Left lobe of liver (tissue), 2 donors: Measurements from ENCODE around the gene GNA14. TPM values are rescaled to one million over a fixed set of nuclear protein-coding genes. Genes with fewer than 3 reads are reported as not detected.
"Not testable (repeated sequence)": the region's sequence is repeated elsewhere in the genome, so short reads cannot be mapped to it uniquely, and the experiment has no call there.

Experiments
- ATAC-seq: fragments of 200-7000 bp; cut with Tn5 transposase; one replicate; pipeline ENCODE4 v1.9.1; 2020; ENCODE audit warnings: mild to moderate bottlenecking, moderate library complexity
- DNase-seq: peaks from one replicate; pipeline ENCODE4 v3.0.0-alpha.2; 2020; ENCODE audit warnings: low spot score
- total RNA-seq: library from RNA; stranded (reverse); gene quantifications from one replicate; pipeline ENCODE4 v1.2.1, GENCODE V29; 2021
- donor health status: DM: no; HTN: no; CAD: no; lungs with moderate emphysema.
- donor health status: DM: no; HTN: yes; CAD: no.

Gene GNA14
- total RNA-seq, result 2.5 TPM

- peak; percentile 89 for ATAC-seq
- DNase-seq, result peak; percentile 82
Observed at GRCh38 chr9:77648234-77649108, at the start of gene GNA14. Gene GNA14 (minus strand): TSS chr9:77648322. CDS start chr9:77647793, 529 bp downstream.

GRCh38 chr9:77697238-77697984, 49.3 kb upstream of the GNA14 start:
- ATAC-seq (no peak), DNase-seq (no peak)

GRCh38 chr9:77690723-77691122, 42.6 kb upstream of the GNA14 start:
- ATAC-seq, DNase-seq: not testable (repeated sequence)

- DNase-seq, result not testable (repeated sequence)
Observed at GRCh38 chr9:77690119-77690518, 42.0 kb upstream of the GNA14 start.

GRCh38 chr9:77687737-77688136, 39.6 kb upstream of the GNA14 start:
- not testable (repeated sequence) for ATAC-seq

More at GRCh38 chr9:77690119-77690518, 42.0 kb upstream of the GNA14 start:
- ATAC-seq, result not testable (repeated sequence)

GRCh38 chr9:77680581-77680980, 32.5 kb upstream of the GNA14 start:
- ATAC-seq, result no peak

More at GRCh38 chr9:77687737-77688136, 39.6 kb upstream of the GNA14 start:
- DNase-seq, result not testable (repeated sequence)

GRCh38 chr9:77679661-77680368, 31.7 kb upstream of the GNA14 start:
- ATAC-seq, result peak; percentile 98
- DNase-seq, result peak; percentile 80

More at GRCh38 chr9:77680581-77680980, 32.5 kb upstream of the GNA14 start:
- DNase-seq, result no peak

- no peak for ATAC-seq
Observed at GRCh38 chr9:77679088-77679487, 31.0 kb upstream of the GNA14 start.

GRCh38 chr9:77677957-77678535, 29.9 kb upstream of the GNA14 start:
- ATAC-seq (peak; percentile 35), DNase-seq (peak; percentile 51)

More at GRCh38 chr9:77679088-77679487, 31.0 kb upstream of the GNA14 start:
- no peak for DNase-seq

GRCh38 chr9:77677397-77677796, 29.3 kb upstream of the GNA14 start:
- no peak for ATAC-seq
- no peak for DNase-seq

GRCh38 chr9:77673941-77674791, 26.0 kb upstream of the GNA14 start:
- ATAC-seq, result no peak

GRCh38 chr9:77672183-77672582, 24.1 kb upstream of the GNA14 start:
- DNase-seq (no peak), ATAC-seq (no peak)

More at GRCh38 chr9:77673941-77674791, 26.0 kb upstream of the GNA14 start:
- no peak for DNase-seq

- ATAC-seq, result peak; percentile 66
- DNase-seq, result no peak
Observed at GRCh38 chr9:77667151-77667550, 19.0 kb upstream of the GNA14 start.

- ATAC-seq, result peak; percentile 95
- DNase-seq, result peak; percentile 81
Observed at GRCh38 chr9:77663754-77664153, 15.6 kb upstream of the GNA14 start.

GRCh38 chr9:77661566-77662085, 13.5 kb upstream of the GNA14 start:
- DNase-seq, result no peak
- ATAC-seq, result no peak

- DNase-seq (no peak), ATAC-seq (no peak)
Observed at GRCh38 chr9:77659926-77660325, 11.8 kb upstream of the GNA14 start.

- ATAC-seq (no peak), DNase-seq (no peak)
Observed at GRCh38 chr9:77651203-77651602, 3.1 kb upstream of the GNA14 start.

- peak; percentile 37 for ATAC-seq
Observed at GRCh38 chr9:77649109-77649812, 1.1 kb upstream of the GNA14 start.

More at GRCh38 chr9:77649109-77649812, 1.1 kb upstream of the GNA14 start:
- no peak for DNase-seq
